Occipital lobe (tissue), 2 donors: ENCODE measurements around the gene DDX54. TPM values are rescaled to one million over a fixed set of nuclear protein-coding genes. Genes with fewer than 3 reads are reported as not detected.
"Not testable (repeated sequence)": the region's sequence is repeated elsewhere in the genome, so short reads cannot be mapped to it uniquely, and the experiment has no call there.

Experiments used
- DNase-seq: peaks from one replicate; lab custom pipeline; 2025; lab: John Stamatoyannopoulos, UW
- total RNA-seq: library from RNA; depleted of rRNA; stranded (reverse); fragments of >200 nt; gene quantifications from one replicate; pipeline ENCODE4 v1.2.3, GENCODE V29; 2014

DDX54 gene
- total RNA-seq, 1 donor from 2014 or later: 12.0 TPM

GRCh38 chr12:113128802-113129663 lies 56.2 kb downstream of the DDX54 start:
- DNase-seq: no peak

- no peak for DNase-seq
These were observed 57.5 kb downstream of the DDX54 start for GRCh38 chr12:113127791-113128199.

- no peak for DNase-seq
These were observed 64.5 kb downstream of the DDX54 start for GRCh38 chr12:113120670-113121370.

DNA sequence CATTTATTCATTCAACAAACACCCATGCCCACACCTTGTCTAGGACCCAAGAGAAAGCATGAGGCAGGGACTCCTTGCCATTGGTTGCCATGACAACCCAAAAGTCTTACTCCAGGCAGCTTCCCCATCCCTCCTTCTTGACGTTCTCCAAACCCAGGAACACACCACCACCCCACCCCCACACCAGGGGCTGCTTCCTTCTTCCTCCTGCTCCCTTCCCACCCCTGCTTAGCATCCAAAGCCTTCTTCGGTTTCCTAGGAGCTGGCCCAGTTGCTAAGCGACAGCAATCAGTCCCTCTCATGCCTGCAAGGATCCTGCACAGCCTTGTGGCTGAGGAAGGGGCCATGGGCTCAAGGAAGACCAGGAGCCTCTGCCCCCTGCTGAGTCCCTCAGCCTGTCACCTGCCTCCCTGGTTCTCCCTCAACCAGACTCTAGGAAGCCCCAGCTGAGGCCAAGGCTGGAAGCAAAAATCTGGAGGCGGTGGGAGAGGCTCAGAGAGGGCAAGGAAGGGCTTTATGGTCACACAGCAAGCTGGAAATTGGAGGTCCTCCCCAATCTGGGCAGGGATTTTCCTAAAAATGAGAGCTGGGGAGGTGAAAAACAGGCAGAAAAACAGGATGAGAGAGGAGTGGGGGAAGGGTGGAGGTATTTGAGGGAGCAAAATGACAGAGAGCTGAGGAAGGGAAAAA lies 65.2 kb downstream of the DDX54 start:
- DNase-seq: peak; percentile 27

GRCh38 chr12:113118142-113118541 lies 67.1 kb downstream of the DDX54 start:
- DNase-seq: no peak

DNA sequence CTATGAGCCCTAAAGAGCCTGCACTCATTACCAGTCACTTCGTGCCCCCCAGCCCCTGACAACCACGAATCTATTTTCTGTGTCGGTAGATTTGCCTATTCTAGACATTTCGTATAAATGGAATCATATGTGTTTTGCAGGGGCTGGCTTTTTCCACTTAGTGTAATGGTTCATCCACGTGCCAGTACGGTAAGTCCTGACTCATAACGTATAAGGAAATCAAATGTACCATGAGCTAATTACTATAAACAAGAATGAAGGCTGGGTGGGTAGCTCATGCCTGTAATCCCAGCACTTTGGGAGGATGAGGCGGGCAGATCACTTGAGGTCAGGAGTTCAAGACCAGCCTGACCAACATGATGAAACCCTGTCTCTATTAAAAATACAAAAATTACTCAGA lies 67.6 kb downstream of the DDX54 start:
- DNase-seq: not testable (repeated sequence)

DNA sequence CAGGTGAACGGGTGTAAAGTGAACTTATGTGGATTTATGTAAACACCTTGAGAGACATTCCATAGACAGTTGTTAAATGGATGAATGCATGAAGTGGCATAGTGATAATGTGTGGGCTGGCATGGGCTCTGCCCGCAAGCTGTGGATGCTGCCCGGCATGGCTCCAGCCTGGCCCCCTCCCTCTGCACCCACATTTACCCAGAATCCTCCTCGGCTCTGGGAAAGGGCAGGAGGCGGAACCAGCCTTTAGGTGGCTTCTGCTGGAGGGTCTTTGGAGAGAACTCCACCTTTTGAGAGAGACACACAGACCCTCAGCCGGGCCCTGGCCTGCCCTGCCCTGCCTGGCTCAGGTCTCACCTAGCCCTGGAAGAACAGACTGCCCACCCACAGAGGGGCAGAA lies 68.4 kb downstream of the DDX54 start:
- no peak for DNase-seq

DNA sequence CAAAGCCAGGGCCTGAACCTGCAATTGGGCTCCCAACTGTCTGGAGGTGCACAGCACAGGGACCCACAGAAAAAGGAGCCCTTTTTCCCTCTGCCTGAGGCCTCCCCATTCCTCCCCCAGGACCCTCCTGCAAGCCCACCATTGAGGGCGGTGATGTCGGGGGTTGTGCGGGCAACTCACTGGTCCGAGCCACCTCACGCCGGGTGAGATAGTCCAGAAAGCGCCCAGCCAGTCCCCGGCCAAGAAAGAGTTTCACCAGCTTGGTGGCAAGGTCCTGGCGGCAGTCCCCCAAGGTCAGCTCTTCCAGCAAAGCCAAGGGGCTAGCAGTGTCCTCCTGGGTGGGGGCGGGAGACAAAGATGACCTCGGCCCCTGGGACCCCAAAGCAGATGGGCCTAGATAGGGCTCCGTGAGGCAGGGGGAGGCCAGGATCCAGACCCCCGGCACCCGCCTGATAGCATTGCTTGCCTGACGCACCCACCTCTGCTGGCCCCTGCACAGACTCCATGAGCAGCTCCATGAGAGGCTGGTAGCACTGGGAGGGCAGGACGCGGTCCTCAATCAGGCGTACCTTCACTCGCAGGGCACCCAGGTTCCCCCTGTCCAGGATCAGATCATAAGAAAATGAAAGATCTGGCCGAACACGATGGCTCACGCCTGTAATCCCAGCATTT lies 69.7 kb downstream of the DDX54 start:
- DNase-seq: no peak

DNA sequence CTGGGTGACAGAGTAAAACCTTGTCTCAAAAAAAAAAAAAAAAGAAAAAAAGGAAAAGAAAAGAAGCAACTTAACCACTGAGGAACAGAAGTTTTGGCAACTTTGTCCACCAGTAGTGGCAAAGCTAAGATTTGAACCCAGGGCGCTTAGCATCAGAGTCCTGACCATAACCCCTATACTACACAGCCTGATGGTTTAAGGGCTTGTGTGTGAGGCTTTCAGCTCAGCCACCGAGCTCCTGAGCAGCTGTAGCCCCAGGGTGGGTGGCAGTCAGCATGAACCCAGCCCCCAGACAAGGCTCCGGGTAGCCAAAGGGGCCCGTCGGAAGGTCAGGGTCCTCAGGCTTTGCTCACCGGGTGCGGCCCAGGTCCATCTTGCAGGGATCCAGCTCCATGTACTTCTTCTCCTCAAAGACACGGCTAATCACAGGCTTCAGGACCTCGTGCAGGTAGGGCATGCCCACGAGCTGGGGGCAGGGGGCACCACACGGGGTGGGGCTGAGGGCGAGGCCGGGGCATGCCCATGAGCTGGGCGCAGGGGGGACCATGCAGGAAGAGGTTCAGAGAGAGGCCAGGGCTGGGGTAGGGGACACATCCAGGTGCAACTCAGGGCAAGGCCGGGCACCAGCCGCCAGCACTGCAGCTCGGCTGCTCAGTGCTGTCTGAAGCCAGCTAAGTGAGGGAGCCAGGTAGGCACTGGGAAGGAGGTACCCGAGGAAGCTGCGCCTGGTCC lies 70.7 kb downstream of the DDX54 start:
- no peak for DNase-seq

DNA sequence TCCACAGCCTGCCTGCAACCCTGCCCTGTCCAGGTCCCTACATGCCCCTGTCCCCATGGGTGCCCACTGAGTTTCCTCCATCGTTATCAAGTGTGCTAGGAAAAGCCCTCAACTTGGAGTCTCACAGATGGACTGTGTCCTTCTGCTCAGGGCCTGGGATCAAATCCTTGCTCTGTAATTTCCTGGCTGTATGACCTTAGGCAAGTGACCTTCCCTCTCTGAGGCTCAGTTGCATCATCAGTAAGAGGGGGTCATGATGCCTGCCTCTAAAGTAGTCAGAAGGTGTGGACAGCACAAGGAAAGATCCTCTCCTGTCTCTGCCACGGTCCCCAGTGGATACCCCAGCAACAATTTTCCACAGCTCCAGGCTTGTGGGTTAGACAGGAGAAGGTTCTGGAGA lies 71.9 kb downstream of the DDX54 start:
- DNase-seq: no peak

DNA sequence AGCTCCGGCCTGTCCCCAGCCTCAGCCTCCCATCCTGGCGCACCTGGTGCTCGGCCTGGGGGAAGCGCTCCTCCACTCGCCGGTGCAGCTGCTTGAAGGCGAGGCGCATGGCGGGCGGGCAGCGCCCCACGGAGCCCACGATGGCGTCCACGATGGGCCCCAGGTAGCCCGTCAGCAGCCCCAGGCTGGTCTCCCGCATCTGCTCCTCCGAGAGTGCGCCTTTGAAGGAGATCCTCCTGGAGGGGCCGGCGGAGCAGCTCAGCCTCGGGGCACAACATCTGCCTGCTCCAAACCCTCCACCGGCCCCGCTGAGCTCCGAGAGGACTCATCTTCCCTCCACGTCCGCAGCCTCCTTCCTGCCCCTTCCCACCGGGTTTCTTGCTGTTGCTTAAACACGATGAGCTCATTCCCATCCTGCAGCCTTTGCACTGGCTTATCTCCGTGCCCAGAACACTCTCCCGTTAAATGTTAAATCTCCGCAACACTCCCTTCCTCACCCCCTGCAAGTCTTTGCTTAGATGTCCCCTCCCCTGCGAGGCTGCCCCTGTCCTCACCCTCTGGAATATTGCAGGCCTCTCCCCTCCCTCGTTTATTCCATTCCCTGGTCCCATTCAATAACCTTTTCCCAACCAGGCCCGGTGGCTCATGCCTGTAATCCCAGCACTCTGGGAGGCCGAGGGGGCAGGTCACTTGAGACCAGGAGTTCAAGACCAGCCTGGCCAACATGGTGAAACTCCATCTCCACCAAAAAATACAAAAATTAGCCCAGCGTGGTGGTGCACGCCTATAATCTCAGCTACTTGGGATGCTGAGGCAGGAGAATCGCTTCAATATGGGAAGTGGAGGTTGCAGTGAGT lies 73.0 kb downstream of the DDX54 start:
- DNase-seq: no peak

- DNase-seq: no peak
These were observed 74.0 kb downstream of the DDX54 start for GRCh38 chr12:113111247-113111646.

DNA sequence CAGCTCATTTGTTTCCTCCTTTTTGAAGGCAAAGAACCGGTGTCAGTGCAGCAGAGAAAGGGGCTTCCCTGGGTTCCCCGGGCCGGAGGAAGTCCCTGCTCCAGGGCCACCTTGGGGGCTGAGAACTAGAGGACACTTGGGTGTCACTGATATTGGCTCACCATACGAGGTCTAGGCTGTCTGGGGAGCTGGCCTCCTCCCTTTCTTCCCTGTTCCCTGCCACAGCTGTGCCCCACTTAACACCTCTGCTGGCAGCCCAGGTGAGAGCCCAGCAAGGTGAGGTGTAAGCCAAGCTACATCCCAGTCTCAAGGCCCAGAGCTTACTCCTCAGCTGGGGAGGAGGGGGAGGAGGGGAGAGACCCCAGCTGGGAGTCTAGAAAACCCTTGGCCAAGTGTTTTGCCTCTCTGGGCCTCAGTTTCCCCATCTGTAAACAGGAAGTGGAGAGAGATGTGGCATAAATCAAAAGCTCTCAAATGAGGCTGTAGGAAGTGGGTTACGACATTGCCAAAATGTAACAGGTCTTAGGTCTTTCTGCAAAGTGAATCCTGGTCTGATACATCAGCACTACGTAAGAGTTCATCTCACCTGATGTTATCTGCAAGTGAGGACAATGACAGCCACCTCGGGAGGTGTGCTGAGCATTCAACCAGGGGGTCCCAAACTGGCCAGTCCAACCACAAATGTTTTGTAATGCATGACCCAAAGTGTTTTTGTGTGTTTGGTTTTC lies 75.2 kb downstream of the DDX54 start:
- no peak for DNase-seq

GRCh38 chr12:113109360-113109759 lies 75.9 kb downstream of the DDX54 start:
- no peak for DNase-seq

DNA sequence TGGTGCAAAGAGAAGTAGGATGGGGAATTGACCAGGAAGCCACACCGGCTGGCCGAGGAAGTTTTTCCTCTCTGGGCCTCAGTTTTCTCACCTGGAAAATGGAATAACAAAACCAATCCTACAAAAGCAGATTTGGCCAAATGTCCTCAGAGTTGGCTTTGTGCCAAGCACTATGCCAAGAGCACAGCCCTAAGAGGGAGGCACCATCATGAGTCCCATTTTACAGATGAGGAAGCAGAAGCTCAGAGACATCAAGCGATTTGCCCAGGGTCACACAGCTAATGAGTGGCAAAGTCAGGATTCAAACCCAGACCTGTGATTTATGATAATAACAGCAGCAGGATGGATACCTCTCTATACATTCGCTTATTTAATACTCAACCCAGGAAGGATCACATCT lies 77.0 kb downstream of the DDX54 start:
- DNase-seq: no peak
